NCI-H2107 treated with DMSO at 0.1 percent for 48 hours (cell line): ENCODE results near the gene LHX1.

Experiments
- DNase-seq: peaks from one replicate; lab custom pipeline; 2025; ENCODE audit not compliant: unreplicated experiment; lab: John Stamatoyannopoulos, UW

The LHX1 gene

GRCh38 chr17:36921095-36921851, 16.0 kb upstream of the LHX1 start:
- no peak for DNase-seq

- DNase-seq = no peak
These were observed 15.1 kb upstream of the LHX1 start for GRCh38 chr17:36922175-36922574.

- no peak for DNase-seq
These were observed 13.5 kb upstream of the LHX1 start for GRCh38 chr17:36923814-36924221.

GRCh38 chr17:36926226-36926625, 11.0 kb upstream of the LHX1 start:
- no peak for DNase-seq

GRCh38 chr17:36926701-36927100, 10.6 kb upstream of the LHX1 start:
- no peak for DNase-seq

- no peak for DNase-seq
These were observed 8.6 kb upstream of the LHX1 start for GRCh38 chr17:36928471-36929345.

- no peak for DNase-seq
These were observed 7.3 kb upstream of the LHX1 start for GRCh38 chr17:36929851-36930582.

- DNase-seq = no peak
These were observed 6.7 kb upstream of the LHX1 start for GRCh38 chr17:36930583-36930900.

GRCh38 chr17:36931096-36931696, 6.1 kb upstream of the LHX1 start:
- DNase-seq = no peak

GRCh38 chr17:36931697-36932382, 5.4 kb upstream of the LHX1 start:
- DNase-seq = no peak

- DNase-seq = no peak
These were observed 4.9 kb upstream of the LHX1 start for GRCh38 chr17:36932383-36932693.

GRCh38 chr17:36932694-36933511, 4.4 kb upstream of the LHX1 start:
- DNase-seq = no peak

- no peak for DNase-seq
These were observed 3.6 kb upstream of the LHX1 start for GRCh38 chr17:36933512-36934143.

GRCh38 chr17:36934144-36934691, 3.1 kb upstream of the LHX1 start:
- no peak for DNase-seq

- DNase-seq = no peak
These were observed 2.3 kb upstream of the LHX1 start for GRCh38 chr17:36934692-36935630.

GRCh38 chr17:36935671-36936454, 1.4 kb upstream of the LHX1 start:
- DNase-seq = no peak

GRCh38 chr17:36936455-36937000, 747 bp upstream of the LHX1 start:
- no peak for DNase-seq
